Activated CD4-positive, alpha-beta memory T cell treated with anti-CD3 and anti-CD28 coated beads, Interleukin-2, amount 10 ng/mL, durations not matched to agents 7 days and 5 days (primary cell): Measurements from ENCODE around the gene CEP57. TPM values are rescaled to one million over a fixed set of nuclear protein-coding genes. Genes with fewer than 3 reads are reported as not detected.
"Not testable (repeated sequence)": the region's sequence is repeated elsewhere in the genome, so short reads cannot be mapped to it uniquely, and the experiment has no call there.

Experiments
- CTCF ChIA-PET: fragments of 350-600 bp; sonication (Branson Sonifier 250); formaldehyde crosslinking; loops from one replicate; lab custom pipeline; 2021; ENCODE audit warnings: antibody characterized with exemption, inconsistent platforms; lab: Charles Lee
- POLR2A ChIA-PET: fragments of 350-600 bp; sonication (Branson Sonifier 250); formaldehyde crosslinking; loops from one replicate; lab custom pipeline; 2021; ENCODE audit warnings: antibody characterized with exemption; lab: Charles Lee
- DNase-seq: peaks from one replicate; pipeline ENCODE4 v3.0.0-alpha.2; 2020
- H3K27ac Mint-ChIP-seq: one replicate; pipeline ENCODE4 v1.8.0; 2021; ENCODE audit warnings: mild to moderate bottlenecking, mixed read lengths
- H3K27me3 Mint-ChIP-seq: one replicate; pipeline ENCODE4 v1.8.0; 2021; ENCODE audit warnings: mixed read lengths
- H3K36me3 Mint-ChIP-seq: one replicate; pipeline ENCODE4 v1.8.0; 2021; ENCODE audit warnings: low read depth, mixed read lengths
- H3K4me1 Mint-ChIP-seq: one replicate; pipeline ENCODE4 v1.8.0; 2021; ENCODE audit warnings: mixed read lengths
- H3K4me3 Mint-ChIP-seq: one replicate; pipeline ENCODE4 v1.8.0; 2021; ENCODE audit warnings: mild to moderate bottlenecking, mixed read lengths
- H3K9me3 Mint-ChIP-seq: one replicate; pipeline ENCODE4 v1.8.0; 2021; ENCODE audit warnings: mixed read lengths
- total RNA-seq, 2 experiments: library from RNA; stranded (reverse); gene quantifications; one replicate each; pipeline ENCODE4 v1.2.3, GENCODE V29; 2021

Gene CEP57
- total RNA-seq, 2 experiments from 2014 or later = 102 to 105 TPM

DNA sequence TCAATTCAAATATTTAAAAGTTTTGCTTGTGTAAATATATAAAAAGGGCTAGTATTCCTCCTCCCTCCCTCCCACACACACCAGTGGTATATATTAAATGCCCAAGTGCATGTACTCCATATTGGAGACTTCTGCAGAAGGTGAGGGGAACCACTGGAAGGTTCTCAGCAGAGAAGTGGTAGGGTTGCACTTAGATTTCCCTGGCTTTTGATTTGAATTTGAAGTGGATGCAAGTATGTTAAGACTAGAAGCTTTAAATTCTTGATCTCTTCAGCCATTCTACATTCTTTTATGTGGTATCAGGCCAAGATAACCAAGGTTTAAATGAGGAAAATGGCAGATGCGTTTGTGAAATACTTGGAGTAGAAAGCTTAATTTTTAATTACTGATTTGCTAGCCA lies 43.1 kb downstream of the CEP57 start:
- Mint-ChIP-seq H3K9me3 (no peaks in the 10 kb centered on the region), H3K4me3 (no peak overlapping the region), H3K4me1 (peaks cover 3% of the 10 kb centered on the region), H3K27ac (no peak overlapping the region), H3K27me3 (no peaks in the 10 kb centered on the region), H3K36me3 (peaks cover 48% of the 10 kb centered on the region)
- DNase-seq = no peak
- ChIA-PET CTCF (interaction anchor here (1.3 to 2.5 kb wide), 2 partner anchors 510 to 561 kb away, joined by 5 to 11 read pairs; partner anchors contain the start of gene MAML2), POLR2A (interaction anchor here (2.4 kb wide), 1 partner anchor 43 kb away, joined by 10 read pairs; the partner anchor contains the start of genes CEP57 and FAM76B)

DNA sequence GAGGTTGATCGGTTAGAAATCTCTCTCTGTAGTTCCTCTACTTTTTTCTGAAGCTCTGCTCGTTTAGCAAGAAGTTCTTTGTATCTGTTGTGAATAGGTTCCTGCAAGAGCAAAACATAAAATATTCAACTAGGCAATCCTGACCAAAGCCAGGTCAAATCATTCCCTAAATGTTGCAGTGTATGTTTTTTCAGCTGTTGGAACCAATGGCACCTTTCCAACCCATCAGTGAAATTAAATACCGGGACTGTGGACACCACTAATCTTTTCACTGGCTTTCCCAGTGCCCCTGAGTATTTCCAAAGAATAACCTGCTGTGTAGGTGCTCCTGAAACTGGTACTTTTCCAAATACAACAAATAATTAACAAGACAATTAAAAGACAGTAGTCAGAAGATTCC lies 45.1 kb downstream of the CEP57 start:
- H3K9me3 Mint-ChIP-seq = no peaks in the 10 kb centered on the region
- no peak for DNase-seq
- no peaks in the 10 kb centered on the region for H3K27me3 Mint-ChIP-seq
- H3K4me1 Mint-ChIP-seq = no peaks in the 10 kb centered on the region
- H3K27ac Mint-ChIP-seq = no peak overlapping the region
- no peak overlapping the region for H3K4me3 Mint-ChIP-seq
- peaks cover 51% of the 10 kb centered on the region for H3K36me3 Mint-ChIP-seq
- ChIA-PET CTCF (interaction anchor here (0.7 to 3.4 kb wide), 16 partner anchors 10 to 589 kb away, joined by 3 to 44 read pairs (median 6); partner anchors contain the start of genes CCDC82, CEP57, FAM76B and JRKL), POLR2A (interaction anchor here (1.4 to 1.9 kb wide), 2 partner anchors 45 to 554 kb away, joined by 9 to 10 read pairs; partner anchors contain the start of genes CCDC82, CEP57, FAM76B and JRKL)

DNA sequence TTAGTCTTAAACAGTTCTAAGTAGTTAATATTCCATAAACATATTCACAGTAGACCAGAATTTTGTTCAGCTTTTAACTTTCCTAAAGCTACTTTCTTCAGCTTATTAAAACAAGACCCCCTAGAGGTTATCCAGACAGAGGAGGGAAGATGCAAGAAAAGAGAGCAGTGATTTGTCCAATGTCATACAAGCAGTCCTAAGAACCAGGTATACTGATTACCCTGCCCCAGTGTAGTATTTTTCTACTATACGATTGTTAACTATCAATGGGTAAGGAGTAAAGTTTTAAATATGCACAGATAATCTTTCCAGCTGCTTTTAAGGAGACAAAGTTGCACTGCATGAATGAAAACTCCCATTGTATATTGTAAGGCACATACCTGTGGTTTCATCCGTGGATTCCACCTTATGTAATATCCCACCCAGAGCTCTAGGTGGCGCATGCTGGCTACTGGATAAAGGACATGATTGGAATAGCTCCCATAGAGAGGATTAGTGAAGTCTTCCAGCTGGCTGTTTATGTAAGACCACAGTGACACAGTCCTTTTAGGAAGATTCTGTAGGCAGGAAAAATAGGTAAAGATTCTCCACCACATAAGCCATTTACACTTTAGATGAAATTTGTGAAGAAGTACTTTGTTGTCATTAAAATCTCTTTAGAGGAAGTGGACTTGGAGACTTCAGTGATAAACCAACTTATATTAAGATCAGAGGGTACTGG lies 45.6 kb downstream of the CEP57 start:
- Mint-ChIP-seq H3K4me1 (no peaks in the 10 kb centered on the region), H3K27me3 (no peaks in the 10 kb centered on the region), H3K4me3 (no peak overlapping the region), H3K36me3 (peaks cover 47% of the 10 kb centered on the region), H3K9me3 (no peaks in the 10 kb centered on the region), H3K27ac (no peak overlapping the region)
- ChIA-PET POLR2A (interaction anchor here (0.6 to 1.9 kb wide), 3 partner anchors 46 to 554 kb away, joined by 3 to 10 read pairs (median 9); partner anchors contain the start of genes CCDC82, CEP57, FAM76B and JRKL), CTCF (interaction anchor here (0.6 to 3.4 kb wide), 21 partner anchors 8 to 636 kb away, joined by 3 to 44 read pairs (median 5); partner anchors contain the start of genes CCDC82, CEP57, FAM76B and JRKL)
- DNase-seq = peak; percentile 57

DNA sequence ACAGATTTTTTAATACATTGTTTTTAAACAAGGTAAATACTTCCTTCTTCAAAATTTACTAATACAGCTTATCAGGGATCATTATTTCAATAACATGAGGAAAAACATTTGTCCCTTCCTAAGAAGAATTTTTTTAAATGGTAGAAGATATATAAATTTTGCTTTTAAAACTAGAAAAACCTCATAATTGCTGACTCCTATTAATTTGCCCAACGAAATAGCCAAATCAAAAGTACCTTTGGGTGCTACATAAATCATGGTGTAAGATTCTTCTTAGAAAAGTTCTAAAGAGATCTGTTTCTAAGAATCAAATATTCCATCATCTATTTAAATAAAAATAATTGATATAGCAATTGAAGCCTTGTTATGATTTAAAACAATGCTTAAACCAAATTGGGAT lies 54.9 kb downstream of the CEP57 start:
- no peaks in the 10 kb centered on the region for H3K4me1 Mint-ChIP-seq
- no peak overlapping the region for H3K27ac Mint-ChIP-seq
- H3K36me3 Mint-ChIP-seq = peaks cover 23% of the 10 kb centered on the region
- ChIA-PET CTCF (interaction anchor here (1.3 to 2.0 kb wide), 3 partner anchors 9 to 544 kb away, joined by 4 to 8 read pairs (median 5); partner anchors contain the start of genes CCDC82, JRKL and MAML2), POLR2A (interaction anchor here (0.8 kb wide), 1 partner anchor 54 kb away, joined by 3 read pairs; no protein-coding TSS in a partner anchor)
- DNase-seq = no peak
- no peaks in the 10 kb centered on the region for H3K27me3 Mint-ChIP-seq
- H3K9me3 Mint-ChIP-seq = no peaks in the 10 kb centered on the region
- no peak overlapping the region for H3K4me3 Mint-ChIP-seq

DNA sequence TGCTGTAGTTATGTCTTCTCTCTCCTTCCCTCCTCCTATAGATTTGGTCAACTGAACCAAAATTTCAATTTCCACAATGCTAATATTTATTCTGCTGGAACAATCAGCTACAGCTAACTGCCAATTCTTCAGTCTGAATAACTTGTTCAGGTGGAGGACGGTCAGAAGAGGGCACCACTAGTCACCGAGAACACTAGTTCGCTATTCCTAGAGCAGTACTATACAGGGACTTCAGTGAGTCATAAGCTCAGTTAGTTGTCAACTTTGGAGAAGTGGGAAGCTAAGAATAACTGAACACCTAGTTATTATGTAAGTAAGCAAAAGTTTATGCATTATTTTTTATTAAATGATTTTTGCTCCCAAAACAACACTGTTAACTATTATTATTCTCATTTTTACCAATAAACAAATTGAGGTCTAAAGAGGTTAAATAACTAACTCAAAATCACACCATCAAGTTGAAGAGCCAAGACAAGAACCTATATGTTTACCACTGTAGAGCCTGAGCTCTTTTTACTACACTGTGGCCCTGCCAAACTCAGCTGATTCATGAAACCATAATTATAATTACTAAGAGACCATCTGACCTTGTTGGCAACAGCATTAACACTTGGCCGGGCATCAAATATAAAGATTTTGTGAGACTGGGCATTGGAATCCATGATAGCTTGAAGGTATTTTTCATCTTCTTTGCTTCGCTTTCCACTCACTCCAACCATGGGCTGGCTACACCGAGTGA lies 59.0 kb downstream of the CEP57 start:
- Mint-ChIP-seq H3K36me3 (peaks cover 17% of the 10 kb centered on the region), H3K4me3 (no peak overlapping the region), H3K9me3 (no peaks in the 10 kb centered on the region), H3K27ac (no peak overlapping the region), H3K4me1 (no peaks in the 10 kb centered on the region), H3K27me3 (no peaks in the 10 kb centered on the region)
- POLR2A ChIA-PET = interaction anchor here (0.7 to 1.2 kb wide), 2 partner anchors 494 to 540 kb away, joined by 4 read pairs; partner anchors contain the start of genes CCDC82, JRKL and MAML2
- CTCF ChIA-PET = interaction anchor here (1.1 to 2.8 kb wide), 11 partner anchors 14 to 576 kb away, joined by 3 to 26 read pairs (median 5); partner anchors contain the start of genes CCDC82 and MAML2
- peak; percentile 23 for DNase-seq

DNA sequence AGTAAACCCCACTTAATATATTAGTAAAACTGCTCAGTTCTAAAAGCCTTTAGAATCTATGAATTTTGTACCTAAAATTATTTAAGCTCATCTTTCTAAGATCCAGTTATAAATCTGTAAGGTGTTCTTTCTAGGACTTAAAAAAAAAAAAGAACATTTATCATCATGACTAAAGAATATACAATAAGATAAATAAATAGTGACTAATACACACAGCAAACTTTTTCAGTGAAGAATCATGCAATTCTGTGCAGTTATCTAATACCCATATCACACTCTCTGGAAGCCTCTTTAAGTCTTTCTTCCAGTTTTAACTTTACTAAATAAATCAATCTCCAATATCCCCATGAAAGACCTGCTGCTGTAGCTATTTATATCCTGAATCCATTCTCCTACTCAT lies 59.8 kb downstream of the CEP57 start:
- Mint-ChIP-seq H3K36me3 (peaks cover 9% of the 10 kb centered on the region), H3K4me1 (no peaks in the 10 kb centered on the region), H3K9me3 (no peaks in the 10 kb centered on the region), H3K4me3 (no peak overlapping the region), H3K27ac (no peak overlapping the region), H3K27me3 (no peaks in the 10 kb centered on the region)
- ChIA-PET CTCF (interaction anchor here (0.6 to 2.8 kb wide), 10 partner anchors 12 to 575 kb away, joined by 3 to 26 read pairs (median 6); partner anchors contain the start of genes CCDC82 and MAML2), POLR2A (interaction anchor here (1.2 kb wide), 1 partner anchor 539 kb away, joined by 4 read pairs; the partner anchor contains the start of genes CCDC82 and JRKL)
- DNase-seq = no peak

DNA sequence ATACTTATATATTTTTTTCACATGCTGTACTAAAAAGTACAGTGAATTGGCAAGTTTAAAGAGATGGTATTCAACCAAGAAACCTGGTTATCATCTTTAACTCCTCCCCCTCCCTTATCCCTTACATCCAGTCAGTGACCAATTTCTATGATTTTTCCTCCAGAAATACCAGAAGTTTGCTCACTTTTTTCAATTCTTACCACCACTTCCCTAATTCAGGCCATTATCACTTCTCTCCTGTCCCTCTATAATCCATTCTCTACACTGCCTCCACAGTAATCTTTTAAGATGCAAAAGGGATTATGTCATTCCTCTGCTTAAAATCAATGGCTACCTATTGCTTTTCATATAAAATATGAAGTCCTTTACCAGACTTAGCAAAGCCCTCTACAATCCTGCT lies 62.8 kb downstream of the CEP57 start:
- Mint-ChIP-seq H3K9me3 (no peaks in the 10 kb centered on the region), H3K27me3 (no peaks in the 10 kb centered on the region), H3K4me1 (no peaks in the 10 kb centered on the region), H3K36me3 (peaks cover 10% of the 10 kb centered on the region), H3K27ac (no peak overlapping the region), H3K4me3 (no peak overlapping the region)
- no peak for DNase-seq
- POLR2A ChIA-PET = no interaction called here
- CTCF ChIA-PET = no interaction called here

DNA sequence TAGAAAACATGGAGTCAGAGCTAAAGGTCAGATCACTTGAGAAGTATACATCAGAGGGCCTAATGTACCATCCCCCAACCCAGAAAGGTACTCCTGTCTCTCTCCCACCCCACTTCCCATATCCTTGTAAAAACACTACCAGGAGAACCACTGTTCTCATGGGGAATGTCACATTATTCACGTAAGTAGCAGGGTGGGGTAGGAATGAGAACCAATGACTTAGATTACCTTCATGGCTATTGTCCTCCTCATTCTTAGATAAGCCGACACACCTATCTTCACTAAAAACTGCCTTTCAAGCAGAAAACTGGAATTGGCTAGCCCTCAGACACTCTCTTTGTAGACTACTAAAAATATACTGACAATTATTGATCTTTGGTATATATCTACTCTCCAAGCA lies 63.6 kb downstream of the CEP57 start:
- Mint-ChIP-seq H3K4me1 (no peaks in the 10 kb centered on the region), H3K4me3 (no peak overlapping the region), H3K36me3 (peaks cover 7% of the 10 kb centered on the region), H3K27me3 (no peaks in the 10 kb centered on the region), H3K27ac (no peak overlapping the region), H3K9me3 (no peaks in the 10 kb centered on the region)
- CTCF ChIA-PET = no interaction called here
- POLR2A ChIA-PET = no interaction called here
- DNase-seq = no peak

DNA sequence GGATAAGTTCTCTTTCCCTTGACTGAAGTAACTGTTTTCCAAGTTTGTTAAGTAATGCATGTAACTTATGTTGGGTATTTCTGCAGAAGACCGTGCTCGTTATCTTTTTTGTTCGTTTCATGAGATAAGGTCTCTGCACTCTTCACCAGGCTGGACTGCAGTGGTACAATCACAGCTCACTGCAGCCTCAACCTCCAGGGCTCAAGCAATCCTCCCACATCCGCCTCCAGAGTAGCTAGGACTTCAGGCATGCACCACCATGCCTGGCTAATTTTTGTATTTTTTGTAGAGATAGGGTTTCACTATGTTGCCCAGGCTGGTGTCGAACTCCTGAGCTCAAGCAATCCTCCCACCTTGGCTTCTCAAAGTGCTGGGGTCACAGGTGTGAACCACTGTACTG lies 64.1 kb downstream of the CEP57 start:
- not testable (repeated sequence) for H3K27ac Mint-ChIP-seq

DNA sequence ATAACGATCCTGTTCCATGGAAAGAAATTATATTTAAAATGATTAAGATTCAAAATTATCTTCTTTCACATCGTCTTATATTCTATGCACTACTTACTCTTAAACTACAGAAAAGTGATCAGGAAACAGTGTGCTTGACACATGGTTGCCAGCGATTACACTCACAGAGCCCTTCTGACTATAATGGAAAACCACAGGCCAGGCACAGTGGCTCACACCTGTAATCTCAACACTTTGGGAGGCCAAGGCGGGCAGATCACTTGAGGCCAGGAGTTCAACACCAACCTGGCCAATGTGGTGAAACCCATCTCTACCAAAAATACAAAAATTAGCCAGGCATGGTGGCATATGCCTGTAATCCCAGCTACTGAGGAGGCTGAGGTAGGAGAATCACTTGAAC lies 69.7 kb downstream of the CEP57 start:
- H3K9me3 Mint-ChIP-seq, H3K4me3 Mint-ChIP-seq, DNase-seq, POLR2A ChIA-PET, CTCF ChIA-PET, H3K27ac Mint-ChIP-seq, H3K27me3 Mint-ChIP-seq, H3K4me1 Mint-ChIP-seq: not testable (repeated sequence)
- H3K36me3 Mint-ChIP-seq = peaks cover 11% of the 10 kb centered on the region

More for the DNA sequence above, 64.1 kb downstream of the CEP57 start:
- H3K9me3 Mint-ChIP-seq, DNase-seq, H3K36me3 Mint-ChIP-seq, H3K27me3 Mint-ChIP-seq, POLR2A ChIA-PET, H3K4me1 Mint-ChIP-seq, H3K4me3 Mint-ChIP-seq: not testable (repeated sequence)
- CTCF ChIA-PET = interaction anchor here (0.8 to 1.3 kb wide), 2 partner anchors 18 to 539 kb away, joined by 3 read pairs; no protein-coding TSS in a partner anchor

DNA sequence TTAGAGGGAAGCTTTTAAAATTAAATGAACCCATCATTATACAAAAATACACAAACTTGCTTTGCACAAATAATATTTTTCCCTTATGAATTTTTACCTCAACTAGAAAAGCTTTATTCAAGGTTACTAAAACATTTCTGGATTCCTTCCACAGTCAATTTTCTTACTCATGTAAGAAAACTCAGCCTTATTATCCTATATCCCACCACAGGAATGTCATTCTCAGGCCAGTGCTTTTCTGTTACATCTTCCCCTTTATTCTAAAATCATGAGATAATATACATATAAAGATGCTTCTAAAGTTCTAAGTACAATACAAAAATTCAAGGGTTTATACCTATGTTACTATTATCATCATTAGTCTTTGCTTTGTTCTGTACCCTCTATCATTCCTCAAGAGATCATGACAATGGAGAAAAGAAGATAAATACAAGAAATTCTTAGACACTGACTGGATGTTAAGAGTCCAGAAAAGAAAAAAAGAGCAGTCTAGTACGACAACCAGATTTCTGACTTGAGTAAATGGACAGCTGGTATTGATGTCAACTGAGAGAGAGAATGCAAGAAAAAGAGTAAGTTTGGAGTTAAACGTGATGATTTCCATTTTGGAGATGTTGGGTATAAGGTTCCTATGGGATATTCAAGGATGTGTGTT lies 73.3 kb downstream of the CEP57 start:
- Mint-ChIP-seq H3K4me3 (no peak overlapping the region), H3K27ac (no peak overlapping the region), H3K4me1 (no peaks in the 10 kb centered on the region), H3K36me3 (peaks cover 5% of the 10 kb centered on the region), H3K9me3 (no peaks in the 10 kb centered on the region), H3K27me3 (no peaks in the 10 kb centered on the region)
- ChIA-PET CTCF (no interaction called here), POLR2A (no interaction called here)
- DNase-seq = no peak

DNA sequence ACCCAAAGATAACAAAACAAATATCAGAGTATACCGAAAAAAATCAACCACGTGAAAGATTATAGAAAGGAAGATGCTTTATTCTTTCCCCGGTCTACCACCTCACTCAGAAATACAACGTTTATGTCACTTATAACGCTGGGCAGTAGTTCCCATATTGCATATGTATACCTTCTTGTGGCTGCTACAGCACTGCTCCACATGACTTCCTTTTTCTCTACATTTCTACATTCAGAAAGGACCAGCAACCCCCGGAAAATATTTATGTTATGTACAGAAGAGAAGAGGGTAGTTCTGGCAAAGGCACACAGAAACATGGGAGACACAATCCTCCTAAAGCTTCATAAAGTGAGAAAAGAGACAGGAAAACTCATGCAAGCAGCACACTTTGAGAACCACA lies 76.8 kb downstream of the CEP57 start:
- CTCF ChIA-PET = no interaction called here
- Mint-ChIP-seq H3K4me1 (no peaks in the 10 kb centered on the region), H3K27ac (no peak overlapping the region), H3K36me3 (peaks cover 4% of the 10 kb centered on the region), H3K4me3 (no peak overlapping the region), H3K27me3 (no peaks in the 10 kb centered on the region), H3K9me3 (no peaks in the 10 kb centered on the region)
- POLR2A ChIA-PET = no interaction called here
- no peak for DNase-seq
